Measurements from ENCODE around the gene HSPA4.

Gene HSPA4

GRCh38 chr5:133106761-133107572 lies 55.2 kb downstream of the HSPA4 start:
- DNase-seq: no peak

GRCh38 chr5:133108481-133108921 lies 56.7 kb downstream of the HSPA4 start:
- DNase-seq: peak; percentile 69 to 78

- DNase-seq: no peak
Observed at GRCh38 chr5:133109655-133110483, 58.1 kb downstream of the HSPA4 start.

- DNase-seq: no peak
Observed at GRCh38 chr5:133110709-133111108, 58.9 kb downstream of the HSPA4 start.

- DNase-seq: peak; percentile 62 to 92
Observed at GRCh38 chr5:133111299-133111698, 59.5 kb downstream of the HSPA4 start.

GRCh38 chr5:133112026-133112660 lies 60.3 kb downstream of the HSPA4 start:
- DNase-seq: no peak

- DNase-seq: no peak
Observed at GRCh38 chr5:133113331-133114061, 61.7 kb downstream of the HSPA4 start.

GRCh38 chr5:133114166-133114932 lies 62.5 kb downstream of the HSPA4 start:
- no peak for DNase-seq

- no peak for DNase-seq
Observed at GRCh38 chr5:133114933-133115310, 63.1 kb downstream of the HSPA4 start.

- DNase-seq: no peak
Observed at GRCh38 chr5:133116601-133117000, 64.8 kb downstream of the HSPA4 start.

- no peak for DNase-seq
Observed at GRCh38 chr5:133117166-133117911, 65.5 kb downstream of the HSPA4 start.

GRCh38 chr5:133117912-133118445 lies 66.2 kb downstream of the HSPA4 start:
- DNase-seq: no peak

- DNase-seq: no peak
Observed at GRCh38 chr5:133118741-133119140, 66.9 kb downstream of the HSPA4 start.

GRCh38 chr5:133119233-133119711 lies 67.5 kb downstream of the HSPA4 start:
- no peak for DNase-seq

GRCh38 chr5:133120156-133120750 lies 68.4 kb downstream of the HSPA4 start:
- DNase-seq: no peak

GRCh38 chr5:133121080-133121479 lies 69.3 kb downstream of the HSPA4 start:
- DNase-seq: no peak

- DNase-seq: no peak
Observed at GRCh38 chr5:133121611-133122150, 69.9 kb downstream of the HSPA4 start.

GRCh38 chr5:133122711-133123110 lies 70.9 kb downstream of the HSPA4 start:
- DNase-seq: no peak

GRCh38 chr5:133123297-133123696 lies 71.5 kb downstream of the HSPA4 start:
- DNase-seq: no peak

GRCh38 chr5:133124891-133125290 lies 73.1 kb downstream of the HSPA4 start:
- DNase-seq: no peak

All from inflammatory macrophage treated with lipopolysaccharide for 1 hour (primary cell).